Retinal pigment epithelial cell (primary cell): Measurements from ENCODE around the gene DPP3.

Experiments
- DNase-seq: peaks from one replicate; pipeline ENCODE4 v3.0.0-alpha.2; 2010; ENCODE audit warnings: low read depth
- H3K4me3 ChIP-seq: 2 replicates; pipeline ENCODE4 v1.5.1; 2011; ENCODE audit warnings: mild to moderate bottlenecking, low read length, control low read depth, moderate library complexity
- TF ChIP-seq, protein P1 (sequence below): conservative IDR thresholded peaks from 2 replicates; pipeline ENCODE4 v1.5.1; 2011; ENCODE audit warnings: low read depth, low read length, control low read depth, inconsistent platforms

DPP3 gene

GRCh38 chr11:66550887-66551286 is 70.7 kb downstream of the DPP3 start:
- TF ChIP-seq, protein P1, sequence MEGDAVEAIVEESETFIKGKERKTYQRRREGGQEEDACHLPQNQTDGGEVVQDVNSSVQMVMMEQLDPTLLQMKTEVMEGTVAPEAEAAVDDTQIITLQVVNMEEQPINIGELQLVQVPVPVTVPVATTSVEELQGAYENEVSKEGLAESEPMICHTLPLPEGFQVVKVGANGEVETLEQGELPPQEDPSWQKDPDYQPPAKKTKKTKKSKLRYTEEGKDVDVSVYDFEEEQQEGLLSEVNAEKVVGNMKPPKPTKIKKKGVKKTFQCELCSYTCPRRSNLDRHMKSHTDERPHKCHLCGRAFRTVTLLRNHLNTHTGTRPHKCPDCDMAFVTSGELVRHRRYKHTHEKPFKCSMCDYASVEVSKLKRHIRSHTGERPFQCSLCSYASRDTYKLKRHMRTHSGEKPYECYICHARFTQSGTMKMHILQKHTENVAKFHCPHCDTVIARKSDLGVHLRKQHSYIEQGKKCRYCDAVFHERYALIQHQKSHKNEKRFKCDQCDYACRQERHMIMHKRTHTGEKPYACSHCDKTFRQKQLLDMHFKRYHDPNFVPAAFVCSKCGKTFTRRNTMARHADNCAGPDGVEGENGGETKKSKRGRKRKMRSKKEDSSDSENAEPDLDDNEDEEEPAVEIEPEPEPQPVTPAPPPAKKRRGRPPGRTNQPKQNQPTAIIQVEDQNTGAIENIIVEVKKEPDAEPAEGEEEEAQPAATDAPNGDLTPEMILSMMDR = no peak
- DNase-seq = no peak
- no peak overlapping the region for H3K4me3 ChIP-seq

DNA sequence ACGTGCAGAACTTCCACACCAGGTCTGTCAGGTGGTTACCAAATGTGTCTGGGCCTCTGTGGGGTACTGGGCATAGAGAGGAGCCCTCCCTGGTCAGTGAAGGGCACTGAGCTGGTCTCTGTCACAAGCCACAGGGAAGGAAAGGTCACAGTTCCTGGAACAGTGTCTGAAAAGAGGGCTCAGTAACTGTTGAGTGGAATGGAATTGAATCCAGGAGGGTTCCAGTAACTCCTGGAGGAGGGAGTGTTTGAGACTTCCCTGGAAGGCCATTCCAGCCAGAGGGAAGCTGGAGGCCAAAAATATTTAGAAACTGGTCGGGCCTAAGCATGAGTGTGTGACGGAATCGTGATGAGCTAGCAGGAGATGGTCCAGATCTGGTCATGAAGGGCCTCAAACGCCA is 74.4 kb downstream of the DPP3 start:
- TF ChIP-seq, protein P1 = no peak
- no peak overlapping the region for H3K4me3 ChIP-seq
- DNase-seq = no peak

GRCh38 chr11:66555416-66555815 is 75.2 kb downstream of the DPP3 start:
- DNase-seq = no peak
- TF ChIP-seq, protein P1 = no peak
- H3K4me3 ChIP-seq = no peak overlapping the region

- no peak for DNase-seq
- H3K4me3 ChIP-seq = no peak overlapping the region
- TF ChIP-seq, protein P1 = no peak
Observed at GRCh38 chr11:66556086-66556485, 75.9 kb downstream of the DPP3 start.

DNA sequence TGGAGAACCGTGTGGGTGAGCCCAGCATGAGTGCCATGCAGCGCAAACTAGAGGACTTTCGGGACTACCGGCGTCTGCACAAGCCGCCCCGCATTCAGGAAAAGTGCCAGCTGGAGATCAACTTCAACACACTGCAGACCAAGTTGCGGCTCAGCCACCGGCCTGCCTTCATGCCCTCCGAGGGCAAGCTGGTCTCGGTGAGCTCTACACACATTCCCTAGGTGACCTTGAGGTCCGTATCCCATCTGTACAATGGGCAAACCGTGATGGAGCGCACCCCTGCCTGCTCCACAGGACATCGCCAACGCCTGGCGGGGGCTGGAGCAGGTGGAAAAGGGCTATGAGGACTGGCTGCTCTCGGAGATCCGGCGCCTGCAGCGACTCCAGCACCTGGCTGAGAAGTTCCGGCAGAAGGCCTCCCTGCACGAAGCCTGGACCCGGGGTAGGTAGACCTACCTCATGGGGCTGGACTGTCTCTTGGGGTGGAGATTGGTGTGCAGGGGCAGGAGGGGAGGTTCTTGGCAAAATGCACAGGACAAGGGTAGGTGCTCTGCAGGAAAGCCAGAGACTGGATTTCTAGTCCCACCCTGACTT is 77.6 kb downstream of the DPP3 start:
- TF ChIP-seq, protein P1 = no peak
- no peak overlapping the region for H3K4me3 ChIP-seq

More for the DNA sequence above, 77.6 kb downstream of the DPP3 start:
- no peak for DNase-seq
